Colonic mucosa (tissue), 4 donors: Measurements from ENCODE around the gene CPEB3. TPM values are rescaled to one million over a fixed set of nuclear protein-coding genes. Genes with fewer than 3 reads are reported as not detected.

Source experiments
- DNase-seq: peaks from one replicate; pipeline ENCODE4 v3.0.0-alpha.2; 2020
- H3K27ac ChIP-seq: fragments of 200-600 bp; one replicate; pipeline ENCODE4 v1.8.0; 2021
- H3K27me3 ChIP-seq: fragments of 200-600 bp; one replicate; pipeline ENCODE4 v1.8.0; 2021
- H3K36me3 ChIP-seq: fragments of 200-600 bp; one replicate; pipeline ENCODE4 v1.8.0; 2021
- H3K4me1 ChIP-seq: fragments of 200-600 bp; one replicate; pipeline ENCODE4 v1.8.0; 2021; ENCODE audit warnings: mild to moderate bottlenecking
- H3K4me3 ChIP-seq: fragments of 200-600 bp; one replicate; pipeline ENCODE4 v1.8.0; 2021
- H3K9ac ChIP-seq, 2 donors: one replicate each; pipeline ENCODE4 v1.7.0; 2013; ENCODE audit warnings: control low read depth in 2 of 2, low read depth in 2 of 2, low read length in 2 of 2
- H3K9me3 ChIP-seq: fragments of 200-600 bp; one replicate; pipeline ENCODE4 v1.8.0; 2021
- intact Hi-C: fragments of 100-400 bp; cut with DNase I; formaldehyde crosslinking; loops from one replicate; pipeline ENCODE4 v1.14.1; 2022
- total RNA-seq, 2 donors: library from RNA; stranded (reverse); fragmentation: NEBNext Ultra II Directional in 1 of 2; extraction: Animal tissue kit (Norgen Biotek cat#: 25700) in 1 of 2; gene quantifications; one replicate each; pipeline ENCODE4 v1.2.1, GENCODE V29; 2021
- TF ChIP-seq, protein P1 (sequence below): fragments of 200-600 bp; IDR thresholded peaks from one replicate; pipeline ENCODE4 v1.8.0; 2022; ENCODE audit warnings: antibody characterized with exemption, mild to moderate bottlenecking
- donor health status: healthy.
- donor health status: DM: no; HTN: no; CAD: no.
- donor health status: DM: no; HTN: no; CAD: no.

Gene CPEB3
- total RNA-seq, 2 donors from 2014 or later, result 4.4 to 7.9 TPM

DNA sequence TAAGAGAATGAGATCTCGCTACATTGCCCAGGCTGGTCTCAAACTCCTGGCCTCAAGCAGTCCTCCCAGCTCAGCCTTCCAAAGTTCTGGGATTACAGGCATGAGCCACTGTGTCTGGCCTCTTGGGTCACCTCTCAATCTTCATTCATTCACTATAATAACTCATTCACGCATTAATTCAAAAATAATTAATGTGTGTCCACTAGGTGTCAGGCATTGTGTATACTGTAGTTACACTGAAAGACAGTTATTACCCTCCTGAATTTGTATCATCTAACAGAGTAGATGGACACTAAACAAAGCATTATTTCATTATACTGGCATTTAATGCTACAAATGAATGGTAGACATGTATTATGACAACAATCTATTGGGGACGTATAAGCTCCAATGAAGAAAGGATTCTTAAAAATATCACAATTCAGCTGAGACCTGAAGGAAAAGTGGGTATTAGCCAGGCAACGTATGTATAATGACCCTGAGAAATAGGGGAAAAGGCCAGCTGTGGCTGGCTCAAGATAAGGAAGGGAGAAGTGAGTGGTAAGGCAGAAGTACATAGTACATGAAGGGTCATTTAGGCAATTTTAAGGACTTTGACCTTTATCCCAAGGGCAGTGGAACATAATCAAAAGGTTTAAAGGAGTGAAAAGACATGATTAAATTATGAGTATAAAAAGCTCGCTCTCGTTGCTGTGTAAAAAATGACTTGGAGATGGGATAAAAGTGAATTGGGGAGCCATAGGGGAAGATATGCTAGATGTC, 216.6 kb downstream of the CPEB3 start:
- H3K27ac ChIP-seq, result no peak overlapping the region
- no peak overlapping the region for H3K4me3 ChIP-seq
- intact Hi-C loops, result no loop called here
- no peak for DNase-seq
- no peaks in the 10 kb centered on the region for H3K4me1 ChIP-seq
- no peaks in the 10 kb centered on the region for H3K27me3 ChIP-seq
- H3K36me3 ChIP-seq, result no peaks in the 10 kb centered on the region
- no peaks in the 10 kb centered on the region for H3K9me3 ChIP-seq
- no peak overlapping the region for H3K9ac ChIP-seq
- TF ChIP-seq, protein P1, sequence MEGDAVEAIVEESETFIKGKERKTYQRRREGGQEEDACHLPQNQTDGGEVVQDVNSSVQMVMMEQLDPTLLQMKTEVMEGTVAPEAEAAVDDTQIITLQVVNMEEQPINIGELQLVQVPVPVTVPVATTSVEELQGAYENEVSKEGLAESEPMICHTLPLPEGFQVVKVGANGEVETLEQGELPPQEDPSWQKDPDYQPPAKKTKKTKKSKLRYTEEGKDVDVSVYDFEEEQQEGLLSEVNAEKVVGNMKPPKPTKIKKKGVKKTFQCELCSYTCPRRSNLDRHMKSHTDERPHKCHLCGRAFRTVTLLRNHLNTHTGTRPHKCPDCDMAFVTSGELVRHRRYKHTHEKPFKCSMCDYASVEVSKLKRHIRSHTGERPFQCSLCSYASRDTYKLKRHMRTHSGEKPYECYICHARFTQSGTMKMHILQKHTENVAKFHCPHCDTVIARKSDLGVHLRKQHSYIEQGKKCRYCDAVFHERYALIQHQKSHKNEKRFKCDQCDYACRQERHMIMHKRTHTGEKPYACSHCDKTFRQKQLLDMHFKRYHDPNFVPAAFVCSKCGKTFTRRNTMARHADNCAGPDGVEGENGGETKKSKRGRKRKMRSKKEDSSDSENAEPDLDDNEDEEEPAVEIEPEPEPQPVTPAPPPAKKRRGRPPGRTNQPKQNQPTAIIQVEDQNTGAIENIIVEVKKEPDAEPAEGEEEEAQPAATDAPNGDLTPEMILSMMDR, result no peak

DNA sequence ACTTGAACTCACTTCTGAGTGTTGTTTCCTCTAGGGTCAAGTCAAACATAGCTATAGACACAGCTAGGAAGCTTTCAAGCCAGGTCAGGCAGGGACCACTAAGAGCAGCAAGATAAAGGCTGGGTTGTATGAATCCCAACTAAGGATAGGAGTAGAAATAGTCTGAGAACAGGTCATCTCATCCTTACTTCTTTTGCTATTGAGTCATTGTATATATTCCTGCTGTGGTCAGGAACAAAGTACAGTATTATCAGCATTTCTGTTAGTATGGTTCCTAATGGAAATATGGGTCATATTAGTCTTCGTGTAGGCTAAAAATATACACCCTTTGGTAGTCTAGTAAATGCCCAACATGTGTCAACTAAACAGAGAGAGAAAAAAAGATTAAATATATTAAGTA, 222.0 kb downstream of the CPEB3 start:
- DNase-seq, result no peak
- Histone ChIP-seq H3K9ac (no peak overlapping the region), H3K4me1 (no peaks in the 10 kb centered on the region), H3K4me3 (no peak overlapping the region), H3K27me3 (no peaks in the 10 kb centered on the region), H3K9me3 (no peaks in the 10 kb centered on the region), H3K36me3 (no peaks in the 10 kb centered on the region), H3K27ac (no peak overlapping the region)
- intact Hi-C loops, result no loop called here
- TF ChIP-seq, protein P1, result no peak

DNA sequence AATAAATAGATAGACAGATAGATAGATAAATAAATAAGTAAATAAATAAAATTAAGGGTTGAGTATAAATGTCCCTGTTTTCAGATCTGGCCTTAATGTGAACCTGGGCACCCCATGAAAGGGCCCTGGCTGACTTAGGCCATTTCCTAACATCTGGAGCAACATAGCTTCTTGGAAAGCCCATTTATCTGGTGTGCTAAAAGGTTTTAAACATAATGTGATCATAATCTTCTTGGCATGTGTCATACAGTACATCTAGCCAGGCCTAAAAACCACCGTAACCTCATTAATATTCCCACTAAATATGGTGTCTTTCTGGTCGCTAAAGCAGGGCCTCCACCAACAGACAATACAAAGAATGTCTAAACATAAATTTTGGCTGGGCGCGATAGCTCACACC, 224.5 kb downstream of the CPEB3 start:
- Histone ChIP-seq H3K4me1 (no peaks in the 10 kb centered on the region), H3K36me3 (no peaks in the 10 kb centered on the region), H3K9ac (no peak overlapping the region), H3K4me3 (no peak overlapping the region), H3K9me3 (no peaks in the 10 kb centered on the region), H3K27ac (no peak overlapping the region), H3K27me3 (no peaks in the 10 kb centered on the region)
- DNase-seq, result no peak
- TF ChIP-seq, protein P1, result no peak
- intact Hi-C loops, result no loop called here

DNA sequence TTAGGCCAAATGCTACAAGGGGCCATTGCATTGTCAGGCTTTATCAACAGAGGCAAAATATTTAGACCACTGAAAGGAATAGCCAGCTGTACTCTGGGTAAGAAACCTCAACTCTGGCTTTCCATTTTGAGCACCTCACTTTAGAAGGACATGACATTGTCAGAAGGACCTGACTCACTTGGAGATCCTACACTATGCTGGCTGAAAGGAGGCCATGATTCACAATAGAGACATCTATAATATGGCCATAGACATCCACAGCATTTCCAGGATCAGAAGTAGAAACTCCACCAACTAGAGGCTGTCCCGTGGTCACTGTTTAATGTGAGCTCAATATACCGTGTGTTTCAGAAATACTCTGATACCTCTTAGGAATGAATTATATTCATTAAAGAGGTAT, 226.4 kb downstream of the CPEB3 start:
- no peak overlapping the region for H3K9ac ChIP-seq
- TF ChIP-seq, protein P1, result no peak
- H3K27ac ChIP-seq, result no peak overlapping the region
- no peaks in the 10 kb centered on the region for H3K27me3 ChIP-seq
- intact Hi-C loops, result no loop called here
- no peaks in the 10 kb centered on the region for H3K4me1 ChIP-seq
- H3K36me3 ChIP-seq, result no peaks in the 10 kb centered on the region
- no peak for DNase-seq
- H3K9me3 ChIP-seq, result no peaks in the 10 kb centered on the region
- no peak overlapping the region for H3K4me3 ChIP-seq

DNA sequence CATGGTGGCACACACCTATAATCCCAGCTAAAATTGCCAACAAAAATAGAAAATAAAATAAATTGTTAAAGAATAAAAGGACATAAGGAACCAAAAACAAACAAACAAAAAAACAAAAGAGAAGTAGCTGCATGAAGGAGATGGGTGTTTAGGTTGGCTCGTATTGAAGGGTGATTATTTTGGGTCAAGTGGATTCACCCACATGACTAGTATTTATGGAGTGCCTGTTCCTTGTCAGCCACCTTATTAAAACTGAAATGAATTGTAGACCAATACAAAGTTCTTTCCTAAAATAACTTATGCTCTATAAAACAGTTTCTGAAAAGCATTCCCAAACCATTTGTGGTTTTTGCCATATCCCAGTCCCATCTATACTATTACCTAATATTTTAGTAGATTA, 228.6 kb downstream of the CPEB3 start:
- no peaks in the 10 kb centered on the region for H3K36me3 ChIP-seq
- H3K4me3 ChIP-seq, result no peak overlapping the region
- H3K27ac ChIP-seq, result no peak overlapping the region
- H3K27me3 ChIP-seq, result no peaks in the 10 kb centered on the region
- DNase-seq, result no peak
- H3K9me3 ChIP-seq, result no peaks in the 10 kb centered on the region
- no peak overlapping the region for H3K9ac ChIP-seq
- TF ChIP-seq, protein P1, result no peak
- intact Hi-C loops, result no loop called here
- H3K4me1 ChIP-seq, result no peaks in the 10 kb centered on the region
